GM21526 (cell line): ENCODE results near the gene CAMK2D.

ENCODE experiments used
- ATAC-seq: cut with Tn5 transposase; IDR thresholded peaks from one replicate; pipeline ENCODE4 v1.9.1; 2021; ENCODE audit warnings: moderate library complexity; ENCODE audit not compliant: unreplicated experiment, low FRiP score

The CAMK2D gene

GRCh38 chr4:113644398-113644797, 117.1 kb downstream of the CAMK2D start:
- ATAC-seq = no peak

GRCh38 chr4:113643505-113643904, 118.0 kb downstream of the CAMK2D start:
- no peak for ATAC-seq

GRCh38 chr4:113641025-113641431, 120.5 kb downstream of the CAMK2D start:
- ATAC-seq = peak; percentile 78

GRCh38 chr4:113639326-113639725, 122.2 kb downstream of the CAMK2D start:
- no peak for ATAC-seq

- no peak for ATAC-seq
These were observed 123.0 kb downstream of the CAMK2D start for GRCh38 chr4:113638562-113638832.

GRCh38 chr4:113637823-113638561, 123.5 kb downstream of the CAMK2D start:
- ATAC-seq = no peak

GRCh38 chr4:113637363-113637762, 124.2 kb downstream of the CAMK2D start:
- ATAC-seq = no peak

GRCh38 chr4:113636877-113637276, 124.7 kb downstream of the CAMK2D start:
- ATAC-seq = no peak

GRCh38 chr4:113636438-113636818, 125.1 kb downstream of the CAMK2D start:
- ATAC-seq = peak; percentile 38

GRCh38 chr4:113635739-113636437, 125.7 kb downstream of the CAMK2D start:
- ATAC-seq = no peak

- ATAC-seq = no peak
These were observed 127.2 kb downstream of the CAMK2D start for GRCh38 chr4:113634081-113634969.

- no peak for ATAC-seq
These were observed 128.1 kb downstream of the CAMK2D start for GRCh38 chr4:113633467-113633866.

GRCh38 chr4:113628711-113629110, 132.8 kb downstream of the CAMK2D start:
- no peak for ATAC-seq

GRCh38 chr4:113627321-113627720, 134.2 kb downstream of the CAMK2D start:
- no peak for ATAC-seq

GRCh38 chr4:113625902-113626301, 135.6 kb downstream of the CAMK2D start:
- no peak for ATAC-seq

GRCh38 chr4:113623274-113623894, 138.2 kb downstream of the CAMK2D start:
- no peak for ATAC-seq

GRCh38 chr4:113621633-113622032, 139.9 kb downstream of the CAMK2D start:
- no peak for ATAC-seq

GRCh38 chr4:113620032-113620431, 141.5 kb downstream of the CAMK2D start:
- ATAC-seq = no peak

GRCh38 chr4:113619526-113619925, 142.0 kb downstream of the CAMK2D start:
- no peak for ATAC-seq

GRCh38 chr4:113618205-113618604, 143.3 kb downstream of the CAMK2D start:
- no peak for ATAC-seq

GRCh38 chr4:113617195-113617594, 144.3 kb downstream of the CAMK2D start:
- no peak for ATAC-seq
